ENCODE measurements around the gene LMTK3. TPM values are rescaled to one million over a fixed set of nuclear protein-coding genes. Genes with fewer than 3 reads are reported as not detected.
A peak's percentile ranks its signal among the peaks of the same experiment; 100 is the strongest.

Gene LMTK3
- total and polyA plus RNA-seq, 2 of the 4 experiments (the other 2 are of a cell fraction): 0.18 to 0.87 TPM

- H4K8ac ChIP-seq (ENCODE audit: low read depth in 2 of 2, low read length in 2 of 2): peak overlapping the region in 1 of 2 experiments; percentile 35; a peak in 2 of 4 replicates
- H3K23ac ChIP-seq (ENCODE audit: low read depth, low read length): no peak overlapping the region
- H3K4me3 ChIP-seq (ENCODE audit: insufficient read depth, low read depth, low read length): no peak overlapping the region
- intact Hi-C loops (cut with micrococcal nuclease): no loop called here
- no peak overlapping the region for H3K27ac ChIP-seq (ENCODE audit: insufficient read depth, low read length)
- dilution Hi-C loops (cut with HindIII; ENCODE audit: low sequenced_read_pairs, unreplicated experiment): no loop called here
- H3K4me1 ChIP-seq (ENCODE audit: control insufficient read depth, insufficient read depth, low read length): no peaks in the 10 kb centered on the region; the same call in 1 of the 2 replicates
- H3K18ac ChIP-seq (ENCODE audit: low read depth, low read length): no peak overlapping the region
- in situ Hi-C loops (cut with MboI; ENCODE audit: low sequenced_read_pairs): no loop called here
- H3K9me1 ChIP-seq (ENCODE audit: insufficient read depth, low read length): peaks cover 15% of the 10 kb centered on the region
- peaks cover 14 to 21% of the 10 kb centered on the region in 2 experiments; a peak in 3 of 4 replicates for H3K79me1 ChIP-seq (ENCODE audit: low read depth in 1 of 2, low read length in 2 of 2)
- CTCF ChIA-PET: no interaction called here
- no peak overlapping the region for H2BK120ac ChIP-seq (ENCODE audit: low read depth, low read length)
- no peak overlapping the region for H4K91ac ChIP-seq (ENCODE audit: insufficient read depth, low read depth, low read length)
- POLR2A ChIA-PET (ENCODE audit: unreplicated experiment): no interaction called here
- no peak overlapping the region for H4K5ac ChIP-seq (ENCODE audit: low read depth, low read length)
- no peak for ATAC-seq (ENCODE audit: low read depth)
- no peaks in the 10 kb centered on the region for H3K9me3 ChIP-seq (ENCODE audit: control insufficient read depth, insufficient read depth, low read length)
- no peak overlapping the region for H3K9ac ChIP-seq (ENCODE audit: low read depth, low read length)
- H3K4ac ChIP-seq (ENCODE audit: low read depth, low read length): no peak overlapping the region
- BruUV-seq (replicated peaks): no TSS peak
- H2BK15ac ChIP-seq (ENCODE audit: low read depth, low read length): no peak overlapping the region
- H3K4me2 ChIP-seq (ENCODE audit: low read depth, low read length): no peak overlapping the region
- H2BK20ac ChIP-seq (ENCODE audit: low read depth, low read length): no peak overlapping the region
- H3K36me3 ChIP-seq (ENCODE audit: control insufficient read depth, insufficient read depth, low read length): peaks cover 21% of the 10 kb centered on the region
- peak; percentile 84 for DNase-seq
- 0 out of 2 replicates have a peak overlapping the region, but pooled peaks have one; percentile 8 for H3K14ac ChIP-seq (replicated peaks; ENCODE audit: low read depth, low read length)
- no peak overlapping the region for H3K56ac ChIP-seq (ENCODE audit: extremely low read depth, insufficient read depth, low read length)
- H2AK5ac ChIP-seq (ENCODE audit: low read depth, low read length): no peak overlapping the region
- H4K20me1 ChIP-seq (ENCODE audit: insufficient read depth, low read length): peaks cover 19% of the 10 kb centered on the region
- H3K27me3 ChIP-seq (ENCODE audit: control insufficient read depth, insufficient read depth, low read length): no peaks in the 10 kb centered on the region
- H2AK9ac ChIP-seq (replicated peaks; ENCODE audit: low read depth, low read length, poor library complexity): peak overlapping the region; percentile 80
- WGBS, 2 experiments (ENCODE audit: extremely low coverage in 2 of 2, insufficient read length in 1 of 2): 100% methylated on average over 1 of the region's 16 CpGs; no CpG with 5 or more reads in 1 of the 2 experiments
- peak overlapping the region; percentile 8 for H2BK5ac ChIP-seq (ENCODE audit: low read depth, low read length, poor library complexity, severe bottlenecking)
- peak overlapping the region; percentile 57 for H2AFZ ChIP-seq (replicated peaks; ENCODE audit: low read length, poor library complexity)
- TF ChIP-seq CHD1 (IDR thresholded peaks at IDR 0.05; ENCODE audit: low read depth, low read length) (no peak), BHLHE40 (IDR thresholded peaks at IDR 0.05; ENCODE audit: low read depth, low read length) (no peak), MAZ (IDR thresholded peaks at IDR 0.05; ENCODE audit: borderline replicate concordance, low read depth, low read length) (peak; percentile 34; the same call in 1 of the 2 replicates), RCOR1 (IDR thresholded peaks at IDR 0.05; ENCODE audit: insufficient replicate concordance, low read length) (no peak), USF2 (IDR thresholded peaks at IDR 0.05; ENCODE audit: low read depth, low read length) (no peak), POLR2A (IDR thresholded peaks at IDR 0.05; ENCODE audit: low read depth, low read length) (no peak), RAD21 (IDR thresholded peaks at IDR 0.05; ENCODE audit: low read length) (0 out of 2 replicates have a peak, but pooled peaks have one; percentile 3), FOS (IDR thresholded peaks at IDR 0.05; ENCODE audit: low read depth, low read length) (no peak), RFX5 (IDR thresholded peaks at IDR 0.05; ENCODE audit: low read depth, low read length) (no peak), SMC3 (IDR thresholded peaks at IDR 0.05; ENCODE audit: low read depth, low read length) (no peak), ELK1 (IDR thresholded peaks at IDR 0.05; ENCODE audit: borderline replicate concordance, low read depth, low read length) (no peak), MAFK (IDR thresholded peaks at IDR 0.05; ENCODE audit: low read depth, low read length) (no peak), CEBPB (IDR thresholded peaks at IDR 0.05; ENCODE audit: low read depth, low read length) (no peak), NFE2L2 (IDR thresholded peaks at IDR 0.05; ENCODE audit: low read depth, low read length) (no peak)
- TF ChIP-seq, protein P1, sequence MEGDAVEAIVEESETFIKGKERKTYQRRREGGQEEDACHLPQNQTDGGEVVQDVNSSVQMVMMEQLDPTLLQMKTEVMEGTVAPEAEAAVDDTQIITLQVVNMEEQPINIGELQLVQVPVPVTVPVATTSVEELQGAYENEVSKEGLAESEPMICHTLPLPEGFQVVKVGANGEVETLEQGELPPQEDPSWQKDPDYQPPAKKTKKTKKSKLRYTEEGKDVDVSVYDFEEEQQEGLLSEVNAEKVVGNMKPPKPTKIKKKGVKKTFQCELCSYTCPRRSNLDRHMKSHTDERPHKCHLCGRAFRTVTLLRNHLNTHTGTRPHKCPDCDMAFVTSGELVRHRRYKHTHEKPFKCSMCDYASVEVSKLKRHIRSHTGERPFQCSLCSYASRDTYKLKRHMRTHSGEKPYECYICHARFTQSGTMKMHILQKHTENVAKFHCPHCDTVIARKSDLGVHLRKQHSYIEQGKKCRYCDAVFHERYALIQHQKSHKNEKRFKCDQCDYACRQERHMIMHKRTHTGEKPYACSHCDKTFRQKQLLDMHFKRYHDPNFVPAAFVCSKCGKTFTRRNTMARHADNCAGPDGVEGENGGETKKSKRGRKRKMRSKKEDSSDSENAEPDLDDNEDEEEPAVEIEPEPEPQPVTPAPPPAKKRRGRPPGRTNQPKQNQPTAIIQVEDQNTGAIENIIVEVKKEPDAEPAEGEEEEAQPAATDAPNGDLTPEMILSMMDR (conservative IDR thresholded peaks at IDR 0.05; ENCODE audit: low read depth, low read length): no peak
Measured at GRCh38 chr19:48466561-48467325, 44.9 kb downstream of the LMTK3 start.

Data from IMR-90 (cell line).